ENCODE data around the gene HOXB7.

Gene HOXB7

GRCh38 chr17:48636177-48637018 lies 25.6 kb upstream of the HOXB7 start:
- DNase-seq: peak; percentile 78

GRCh38 chr17:48634493-48635208 lies 23.8 kb upstream of the HOXB7 start:
- no peak for DNase-seq

- no peak for DNase-seq
Measured at GRCh38 chr17:48633266-48633677, 22.5 kb upstream of the HOXB7 start.

- no peak for DNase-seq
Measured at GRCh38 chr17:48632579-48633265, 21.9 kb upstream of the HOXB7 start.

- DNase-seq: peak; percentile 38
Measured at GRCh38 chr17:48631693-48632578, 21.1 kb upstream of the HOXB7 start.

GRCh38 chr17:48630925-48631692 lies 20.3 kb upstream of the HOXB7 start:
- DNase-seq: peak; percentile 29

GRCh38 chr17:48630009-48630924 lies 19.4 kb upstream of the HOXB7 start:
- peak; percentile 23 for DNase-seq

- DNase-seq: peak; percentile 39
Measured at GRCh38 chr17:48629411-48629759, 18.6 kb upstream of the HOXB7 start.

- no peak for DNase-seq
Measured at GRCh38 chr17:48628649-48629410, 18.0 kb upstream of the HOXB7 start.

- DNase-seq: no peak
Measured at GRCh38 chr17:48627623-48628521, 17.1 kb upstream of the HOXB7 start.

GRCh38 chr17:48627118-48627597 lies 16.3 kb upstream of the HOXB7 start:
- no peak for DNase-seq

- no peak for DNase-seq
Measured at GRCh38 chr17:48626245-48627117, 15.7 kb upstream of the HOXB7 start, which contains the start of gene HOXB9. Gene HOXB9, minus strand, starts transcription at chr17:48626358. Its CDS starts 89 bp downstream, at chr17:48626269.

- DNase-seq: no peak
Measured at GRCh38 chr17:48625495-48626244, 14.9 kb upstream of the HOXB7 start.

GRCh38 chr17:48624544-48625494 lies 14.0 kb upstream of the HOXB7 start:
- no peak for DNase-seq

GRCh38 chr17:48624118-48624517 lies 13.3 kb upstream of the HOXB7 start:
- DNase-seq: no peak

Data from right forelimb (tissue), 1 donor.